GM23338 (cell line): Measurements from ENCODE around the gene CEP295NL.

Experiments used
- CREB1 ChIP-seq: fragments of 250-450 bp; sonication (Bioruptor Pico); IDR thresholded peaks from 2 replicates; pipeline ENCODE4 v1.5.0; 2020; ENCODE audit warnings: low read depth, mild to moderate bottlenecking, moderate library complexity
- CTCF ChIP-seq, 2 experiments: fragments of 200-600 bp in 1 of 2; sonication (generic) in 1 of 2; conservative IDR thresholded peaks; 2 replicates each; pipeline versions ENCODE4 v1.5.1 to v1.6.1; 2016 to 2017; ENCODE audit warnings: antibody characterized with exemption in 2 of 2, low read depth in 2 of 2, mild to moderate bottlenecking in 2 of 2, moderate library complexity in 1 of 2
- EZH2 ChIP-seq: fragments of 200-600 bp; sonication (generic); IDR thresholded peaks from one replicate; pipeline ENCODE4 v1.8.0; 2017; ENCODE audit warnings: antibody characterized with exemption, mild to moderate bottlenecking, low read depth; ENCODE audit not compliant: unreplicated experiment
- EZH2phosphoT487 ChIP-seq: fragments of 200-600 bp; sonication (generic); IDR thresholded peaks from one replicate; pipeline ENCODE4 v1.8.1; 2018; ENCODE audit warnings: antibody characterized with exemption; ENCODE audit not compliant: unreplicated experiment
- NANOG ChIP-seq: IDR thresholded peaks from 2 replicates; pipeline ENCODE4 v1.6.1; 2016; ENCODE audit warnings: antibody characterized with exemption, borderline replicate concordance
- POLR2AphosphoS5 ChIP-seq: IDR thresholded peaks from 2 replicates; pipeline ENCODE4 v1.6.1; 2016; ENCODE audit warnings: antibody characterized with exemption, low read depth
- REST ChIP-seq: IDR thresholded peaks from one replicate; pipeline ENCODE4 v1.6.1; 2018; ENCODE audit warnings: antibody characterized with exemption; ENCODE audit not compliant: unreplicated experiment
- STAT1 ChIP-seq: IDR thresholded peaks from one replicate; pipeline ENCODE4 v1.6.1; 2016; ENCODE audit warnings: antibody characterized with exemption; ENCODE audit not compliant: unreplicated experiment
- ZNF331 ChIP-seq: fragments of 250-450 bp; sonication (Bioruptor Pico); IDR thresholded peaks from 2 replicates; pipeline ENCODE4 v1.5.0; 2020; ENCODE audit warnings: low read depth, mild to moderate bottlenecking, moderate library complexity

- no peak for TF ChIP-seq CTCF (conservative IDR thresholded peaks at IDR 0.05; ENCODE audit: low read depth in 2 of 2)
- TF ChIP-seq NANOG = no peak
- no peak for TF ChIP-seq EZH2
- TF ChIP-seq STAT1 = no peak
- no peak for TF ChIP-seq EZH2phosphoT487
- TF ChIP-seq POLR2AphosphoS5 = no peak
- no peak for TF ChIP-seq REST
- no peak for TF ChIP-seq ZNF331 (CRISPR knock-in tag)
- no peak for TF ChIP-seq CREB1 (CRISPR knock-in tag)
Observed at GRCh38 chr17:78896834-78897663, 6.0 kb downstream of the CEP295NL start.
